Upper lobe of left lung (tissue), 4 donors: Measurements from ENCODE around the gene ATP9B.
"Not testable (repeated sequence)": the region's sequence is repeated elsewhere in the genome, so short reads cannot be mapped to it uniquely, and the experiment has no call there.

Experiments
- CTCF ChIP-seq, 6 experiments: fragments of 450-650 bp in 4 of 6; fragments of 200-600 bp in 2 of 6; sonication (generic) in 2 of 6; IDR thresholded peaks; one replicate each; pipeline ENCODE4 v1.5.1; 2016 to 2019; ENCODE audit warnings: antibody characterized with exemption in 6 of 6
- POLR2A ChIP-seq, 4 donors: fragments of 450-650 bp; IDR thresholded peaks; one replicate each; pipeline ENCODE4 v1.5.1; 2016 to 2017; ENCODE audit warnings: antibody characterized with exemption in 4 of 4, mild to moderate bottlenecking in 2 of 4

DNA sequence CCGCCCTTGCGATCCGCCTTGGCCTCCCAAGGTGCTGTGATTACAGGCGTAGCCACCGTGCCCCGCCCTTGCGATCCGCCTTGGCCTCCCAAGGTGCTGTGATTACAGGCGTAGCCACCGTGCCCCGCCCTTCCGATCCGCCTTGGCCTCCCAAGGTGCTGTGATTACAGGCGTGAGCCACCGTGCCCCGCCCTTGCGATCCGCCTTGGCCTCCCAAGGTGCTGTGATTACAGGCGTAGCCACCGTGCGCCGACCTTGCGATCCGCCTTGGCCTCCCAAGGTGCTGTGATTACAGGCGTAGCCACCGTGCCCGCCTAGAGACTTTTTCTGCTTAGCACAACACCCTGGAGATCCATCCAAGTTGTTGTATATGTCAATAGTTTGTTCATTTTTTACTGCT lies 103.1 kb downstream of the ATP9B start:
- TF ChIP-seq CTCF, POLR2A (IDR thresholded peaks at IDR 0.05): not testable (repeated sequence)
